Suppressor macrophage (primary cell): ENCODE data around the gene ZNRF4.
"Not testable (repeated sequence)": the region's sequence is repeated elsewhere in the genome, so short reads cannot be mapped to it uniquely, and the experiment has no call there.

Source experiments
- DNase-seq, 4 experiments: peaks; one replicate each; pipeline ENCODE4 v3.0.0-alpha.2; 2020 to 2022

The ZNRF4 gene

DNA sequence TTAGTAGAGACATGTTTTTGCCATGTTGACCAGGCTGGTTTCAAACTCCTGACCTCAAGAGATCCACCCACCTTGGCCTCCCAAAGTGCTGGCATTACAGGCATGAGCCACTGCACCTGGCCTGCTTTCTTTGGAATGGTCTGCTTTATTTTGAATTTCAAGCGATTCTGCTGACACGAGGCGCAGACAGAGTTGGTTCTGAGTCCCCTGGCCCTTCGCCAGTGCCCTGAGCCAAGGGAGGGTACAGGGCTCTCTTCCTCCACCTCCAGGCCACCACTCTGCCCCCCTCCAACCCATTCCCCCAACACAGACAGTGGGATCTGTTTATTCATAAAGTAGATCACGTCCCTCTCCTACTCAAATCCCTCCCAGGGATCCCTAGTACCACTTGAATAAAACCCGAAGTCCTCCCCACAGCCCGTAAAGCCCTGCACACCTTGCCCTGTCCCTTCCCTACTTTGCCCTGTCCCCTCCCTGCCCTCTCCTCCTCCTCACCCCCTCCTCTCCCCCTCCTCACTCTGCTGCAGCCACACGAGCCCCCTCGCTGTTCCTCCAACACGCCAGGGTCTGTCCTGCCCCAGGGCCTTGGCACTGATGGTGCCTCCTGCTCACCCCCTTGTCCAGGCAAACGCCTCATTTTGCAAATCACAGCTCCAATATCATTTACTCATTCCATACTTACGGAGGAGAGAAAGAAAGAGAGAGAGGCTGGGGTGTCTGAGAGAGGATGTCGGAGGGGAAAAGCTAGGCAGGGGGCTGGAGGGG, 22.4 kb downstream of the ZNRF4 start:
- DNase-seq: no peak

DNA sequence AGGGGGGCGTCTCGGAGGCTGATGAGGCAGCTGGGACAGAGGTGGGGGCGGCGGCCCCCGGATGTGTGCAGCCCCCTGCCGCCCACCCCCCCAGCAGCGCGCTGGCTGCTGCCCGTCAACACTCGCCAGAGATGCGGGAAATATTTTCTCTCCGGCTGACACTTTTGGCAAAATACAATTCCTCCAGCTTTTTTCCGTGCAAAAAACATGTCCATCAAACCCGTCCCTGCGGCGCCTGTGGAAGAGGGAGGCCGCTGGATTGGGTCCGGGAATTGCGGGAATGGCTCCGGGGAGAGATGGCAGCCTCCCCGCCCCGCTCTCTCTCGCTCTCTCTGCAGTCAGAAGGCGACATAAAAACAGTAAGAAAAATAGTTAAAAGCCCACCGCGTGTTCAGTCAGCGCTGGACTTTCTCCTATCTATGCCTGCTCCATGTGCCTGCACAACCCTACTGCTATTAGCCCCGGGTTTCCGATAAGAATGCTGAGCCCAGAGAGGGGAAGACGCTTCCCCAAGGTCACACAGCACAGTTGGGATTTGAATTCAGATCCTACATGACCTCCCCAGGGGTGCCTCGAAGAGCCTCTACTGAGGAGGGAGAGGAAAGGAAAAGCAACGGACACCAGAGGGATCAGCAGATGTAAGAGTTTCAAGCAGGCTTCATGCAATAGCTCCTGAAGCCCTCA, 23.2 kb downstream of the ZNRF4 start:
- no peak for DNase-seq

DNA sequence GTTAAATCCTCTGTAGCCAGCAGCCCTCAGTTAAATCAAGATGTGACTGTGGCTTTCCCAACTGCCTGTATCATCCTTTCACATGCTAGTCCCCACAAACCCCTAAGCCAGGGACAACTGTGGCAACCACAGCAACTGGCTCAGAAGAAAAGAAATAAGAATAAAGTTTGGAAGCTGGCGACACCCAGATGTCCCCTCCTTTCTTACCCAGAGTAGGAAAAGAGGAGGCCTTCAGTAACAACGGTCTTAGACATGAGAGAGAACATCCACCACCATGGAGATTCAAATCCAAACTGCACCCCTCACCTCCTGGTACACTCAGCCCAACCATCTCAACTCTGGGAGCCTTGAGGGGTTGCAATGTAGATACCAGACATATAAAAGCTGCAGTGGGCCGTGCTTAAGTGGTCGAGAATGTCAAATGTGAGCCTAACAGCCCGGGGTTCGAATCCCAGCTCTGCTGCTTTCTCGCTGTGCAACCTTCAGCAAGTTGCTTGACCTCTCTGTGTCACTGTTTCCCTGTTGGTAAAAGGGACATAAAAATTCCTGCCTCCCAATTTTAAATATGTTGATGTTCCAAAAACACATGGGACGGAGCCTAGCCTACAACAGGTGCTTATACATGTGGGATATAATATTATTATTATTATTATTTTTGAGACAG, 23.8 kb downstream of the ZNRF4 start:
- DNase-seq: no peak

DNA sequence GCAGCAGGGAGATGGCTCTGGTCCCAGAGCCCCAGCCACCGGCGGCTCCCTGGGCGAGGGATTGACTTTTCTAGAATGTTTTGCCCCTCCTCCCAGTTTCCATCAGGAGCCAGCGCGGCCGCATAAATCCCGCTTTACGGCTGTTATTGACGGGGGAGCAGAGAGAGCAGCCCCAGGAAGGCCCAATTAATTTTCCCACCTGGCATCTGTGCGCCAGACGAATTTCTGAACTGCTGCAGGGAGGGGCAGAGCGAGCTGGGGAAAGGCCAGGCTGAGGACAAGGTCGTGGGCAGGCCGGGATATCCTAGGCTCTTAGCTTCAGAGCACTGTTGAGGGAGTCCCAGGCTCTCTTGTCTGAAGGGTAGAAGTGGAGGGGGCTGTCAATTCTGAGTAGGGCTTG, 24.7 kb downstream of the ZNRF4 start:
- DNase-seq: no peak

DNA sequence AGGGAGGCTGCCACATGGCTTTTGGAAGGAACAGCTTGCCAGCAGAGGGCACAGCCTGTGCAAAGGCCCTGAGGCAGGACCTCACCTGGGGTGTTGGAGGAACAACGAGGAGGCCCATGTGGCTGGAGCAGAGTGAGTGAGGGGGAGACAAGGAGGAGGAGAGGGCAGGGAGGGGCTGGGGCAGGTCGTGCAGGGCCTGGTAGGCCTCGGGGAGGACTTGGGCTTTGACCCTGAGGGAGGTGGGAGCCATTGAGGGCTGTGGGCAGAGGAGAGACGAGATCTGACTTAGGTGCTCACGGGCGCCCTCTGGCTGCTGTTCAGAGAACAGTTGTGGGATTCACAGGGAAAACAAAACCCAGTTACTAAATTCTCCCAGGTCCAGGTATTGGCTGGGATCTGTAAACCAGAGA, 25.2 kb downstream of the ZNRF4 start:
- peak; percentile 24 to 66 (median 40) for DNase-seq

DNA sequence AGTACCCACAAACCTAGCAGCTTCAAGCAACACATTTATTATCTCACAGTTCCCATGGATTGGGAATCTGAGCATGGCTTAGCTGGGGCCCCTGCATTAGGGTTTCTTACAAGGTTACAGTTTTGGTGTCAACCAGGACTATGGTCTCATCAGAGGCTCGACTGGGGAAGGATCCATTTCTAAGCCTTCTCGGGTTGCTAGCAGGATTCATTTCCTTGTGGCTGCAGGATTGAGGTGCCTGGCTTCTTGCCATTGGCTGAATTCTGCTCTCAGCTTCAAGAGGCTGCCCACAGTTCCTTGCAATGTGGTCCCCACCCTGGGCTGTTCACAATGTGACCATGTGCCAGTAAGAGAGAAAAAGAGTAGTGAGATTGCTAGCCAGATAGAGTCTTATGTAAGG, 26.7 kb downstream of the ZNRF4 start:
- DNase-seq: no peak

DNA sequence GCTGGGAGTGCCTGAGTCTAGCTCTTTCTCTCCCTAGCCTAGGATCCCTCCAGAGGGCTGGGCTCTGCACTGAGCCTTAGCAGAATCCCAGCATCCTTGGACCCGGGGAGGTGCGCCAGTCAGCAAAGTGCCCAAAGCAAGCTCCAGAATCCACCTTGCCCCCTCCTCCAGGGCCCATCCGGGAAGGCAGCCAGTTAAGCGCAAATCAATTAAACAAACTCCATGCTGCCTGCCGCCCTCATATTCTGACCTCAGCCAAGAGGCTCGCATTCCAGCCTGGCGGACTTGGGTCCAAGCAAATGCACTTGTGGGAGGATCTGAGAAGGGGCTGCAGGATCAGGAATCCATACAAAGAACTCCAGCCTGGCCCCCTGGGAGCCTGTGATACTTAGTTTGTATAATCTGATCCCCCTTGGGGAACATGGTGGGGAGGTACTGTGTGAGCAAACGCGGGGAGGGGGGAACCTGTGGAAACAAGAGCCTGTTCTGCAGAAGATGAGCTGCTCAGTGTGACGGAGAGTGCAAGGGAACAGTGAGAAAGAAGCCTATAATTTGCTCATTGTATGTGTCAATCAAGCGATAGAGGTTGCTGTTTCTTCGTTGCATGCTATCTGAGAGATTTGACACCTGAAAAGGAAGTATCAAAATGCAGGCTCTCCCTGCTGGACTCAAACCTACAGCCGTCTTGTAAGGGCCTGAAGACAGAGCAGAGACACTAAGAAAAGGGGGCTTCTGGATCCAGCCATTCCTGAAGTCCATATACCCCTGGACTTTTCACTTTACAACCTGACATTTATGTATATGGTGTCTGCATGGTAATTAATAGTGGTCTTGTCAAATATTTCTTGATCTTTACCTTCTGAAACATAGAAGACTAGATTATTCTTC, 29.4 kb downstream of the ZNRF4 start:
- no peak for DNase-seq

DNA sequence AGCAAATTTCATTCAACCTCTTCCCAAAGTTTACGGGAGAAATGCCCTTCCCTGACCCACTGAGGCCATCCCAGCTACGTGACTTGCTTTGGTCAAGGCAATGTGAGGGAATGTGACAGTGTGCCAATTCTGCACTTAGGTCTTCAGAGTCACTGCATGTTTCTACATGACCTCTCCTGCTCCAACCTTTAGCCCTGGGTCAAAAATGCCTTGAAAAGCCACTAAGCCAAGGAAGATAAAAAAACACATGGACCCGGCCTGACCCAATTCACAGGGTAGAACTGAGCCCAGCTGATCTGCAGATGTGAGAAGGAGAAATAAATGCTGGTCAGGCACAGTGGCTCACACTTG, 30.0 kb downstream of the ZNRF4 start:
- DNase-seq: no peak

DNA sequence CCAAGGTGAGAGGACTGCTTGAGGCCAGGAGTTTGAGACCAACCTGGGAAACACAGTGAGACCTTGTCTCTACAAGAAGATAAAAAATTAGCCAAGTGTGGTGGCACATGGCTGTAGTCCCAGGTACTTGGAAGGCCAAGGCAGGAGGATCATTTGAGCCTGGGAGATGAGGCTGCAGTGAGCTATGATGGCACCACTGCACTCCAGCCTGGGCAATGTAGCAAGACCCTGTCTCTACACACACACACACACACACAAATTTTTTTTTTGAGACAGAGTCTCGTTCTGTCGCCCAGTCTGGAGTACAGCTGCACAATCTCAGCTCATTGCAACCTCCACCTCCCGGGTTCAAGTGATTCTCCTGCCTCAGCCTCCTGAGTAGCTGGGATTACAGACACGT, 30.4 kb downstream of the ZNRF4 start:
- DNase-seq: not testable (repeated sequence)

DNA sequence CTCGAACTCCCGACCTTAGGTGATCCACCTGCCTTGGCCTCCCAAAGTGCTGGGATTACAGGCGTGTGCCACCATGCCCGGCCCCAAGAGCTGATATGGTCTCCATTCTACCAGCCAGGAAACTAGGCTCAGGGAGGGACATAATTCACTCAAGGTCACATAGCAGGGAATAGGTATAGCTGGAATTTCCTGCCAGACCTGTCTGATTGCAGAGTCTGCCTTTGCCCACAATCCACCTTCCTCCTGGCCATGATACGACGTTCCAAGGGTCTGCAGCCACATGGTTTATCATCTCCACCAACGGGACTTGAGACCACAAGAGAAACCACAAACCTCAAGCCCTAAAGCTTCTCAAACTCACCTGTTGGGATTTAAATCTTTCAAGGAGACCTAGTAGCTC, 32.0 kb downstream of the ZNRF4 start:
- DNase-seq: no peak

DNA sequence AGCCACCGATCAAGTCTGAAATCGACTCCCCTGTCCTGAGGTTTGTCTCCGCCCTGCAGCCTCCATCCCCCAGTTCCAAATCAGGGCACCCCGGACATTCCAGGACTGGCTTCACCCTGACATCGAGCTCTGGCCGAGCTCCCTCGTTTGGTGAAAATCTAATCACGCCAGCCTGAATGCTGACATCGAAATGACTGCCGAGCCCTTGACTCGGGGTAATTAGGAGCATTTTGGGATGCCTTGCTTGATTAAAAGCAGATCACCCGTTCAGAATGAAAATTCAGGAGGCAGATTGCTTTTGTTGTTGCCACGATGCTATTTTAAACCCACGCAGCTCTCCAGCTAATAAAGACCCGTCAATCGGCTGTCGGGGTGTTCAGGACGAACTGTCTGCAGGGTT, 34.3 kb downstream of the ZNRF4 start:
- no peak for DNase-seq

DNA sequence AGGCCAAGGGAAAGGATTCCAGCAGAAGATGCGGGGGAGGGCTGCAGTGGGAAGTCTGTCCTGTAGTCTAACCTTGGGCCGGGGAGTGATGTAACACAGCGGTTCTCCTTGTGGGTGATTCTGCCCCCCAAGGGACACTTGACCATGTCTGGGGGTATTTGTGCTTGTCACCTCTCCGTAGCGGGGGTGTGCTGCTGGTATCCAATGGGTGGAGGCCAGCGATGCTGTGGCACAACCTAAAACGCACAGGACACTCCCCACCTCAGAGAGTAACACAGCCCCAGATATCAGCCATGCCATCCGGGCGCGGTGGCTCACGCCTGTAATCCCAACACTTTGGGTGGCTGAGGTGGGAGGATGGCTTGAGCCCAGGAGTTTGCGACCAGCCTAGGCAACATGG, 36.3 kb downstream of the ZNRF4 start:
- no peak for DNase-seq

DNA sequence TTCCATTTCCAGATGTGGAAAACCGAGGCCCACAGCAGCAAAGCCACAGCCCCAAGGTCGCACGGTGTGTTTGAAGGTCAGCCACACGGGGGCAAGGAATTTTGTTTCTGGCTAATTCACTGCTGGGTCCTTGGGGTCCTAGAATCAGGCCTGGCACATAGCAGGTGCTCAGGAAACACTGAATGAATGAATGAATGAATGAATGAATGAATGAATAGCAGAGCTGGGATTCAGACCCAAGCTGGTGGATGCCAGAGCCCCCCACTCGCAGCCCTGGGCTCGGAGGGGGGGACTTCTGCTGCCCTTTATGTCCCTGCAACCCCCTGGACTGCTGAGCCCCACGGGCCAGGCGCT, 37.0 kb downstream of the ZNRF4 start:
- no peak for DNase-seq

DNA sequence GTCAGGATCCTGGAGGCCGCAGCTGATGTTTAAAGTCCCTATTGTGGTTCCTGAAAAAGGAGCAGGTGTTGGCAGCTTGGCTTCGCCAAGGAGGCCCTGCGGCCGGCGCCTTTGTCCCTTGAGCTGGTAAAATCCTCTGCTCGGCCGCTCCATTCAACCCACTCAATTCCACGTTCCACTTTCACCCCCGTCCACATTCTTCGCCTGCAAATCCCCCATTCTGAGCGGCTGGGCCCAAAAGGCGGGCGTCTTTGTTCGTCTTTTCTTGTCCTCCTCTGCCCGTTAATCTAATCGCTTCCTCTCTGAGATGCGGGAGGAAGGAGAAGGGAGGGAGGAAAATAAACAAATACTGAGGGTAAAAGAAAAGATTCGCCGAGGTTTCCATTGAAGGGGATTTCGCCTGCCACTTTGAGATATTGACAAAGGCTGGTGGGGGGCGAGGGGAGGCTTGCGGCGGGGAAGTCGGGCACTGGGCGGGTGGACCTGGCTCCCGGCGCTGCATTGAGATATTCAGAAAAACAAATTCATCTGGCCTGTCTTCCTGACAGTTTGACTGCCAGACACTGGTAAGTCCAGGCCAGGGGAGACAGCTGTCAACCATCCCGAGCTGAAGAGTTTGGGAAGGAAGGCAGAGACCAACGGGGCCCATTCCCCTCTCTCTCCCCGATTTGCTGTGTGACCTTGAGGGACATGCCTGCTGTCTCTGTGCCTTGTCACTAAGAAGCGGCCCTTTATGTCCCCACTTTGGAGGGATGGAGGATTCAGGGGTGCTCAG, 37.6 kb downstream of the ZNRF4 start:
- no peak for DNase-seq

DNA sequence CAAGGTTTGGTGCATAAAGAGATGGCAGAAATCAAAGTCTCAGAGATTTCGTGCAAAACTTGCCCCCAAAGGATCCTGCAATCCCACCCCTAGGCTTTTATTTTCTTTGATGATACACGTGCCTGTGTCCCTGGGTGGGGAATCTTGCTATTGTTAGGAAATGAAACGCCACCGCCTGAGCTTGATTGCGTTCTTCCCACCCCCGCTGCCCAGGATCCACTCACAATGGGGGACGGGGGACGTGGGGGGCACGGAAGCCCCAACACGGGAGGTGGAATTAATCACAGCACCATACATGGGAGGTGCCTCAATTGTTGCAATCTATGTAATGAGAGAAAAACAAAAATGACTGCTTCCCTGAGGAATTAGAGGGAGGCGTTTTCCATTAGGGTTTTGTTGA, 39.6 kb downstream of the ZNRF4 start:
- DNase-seq: no peak

DNA sequence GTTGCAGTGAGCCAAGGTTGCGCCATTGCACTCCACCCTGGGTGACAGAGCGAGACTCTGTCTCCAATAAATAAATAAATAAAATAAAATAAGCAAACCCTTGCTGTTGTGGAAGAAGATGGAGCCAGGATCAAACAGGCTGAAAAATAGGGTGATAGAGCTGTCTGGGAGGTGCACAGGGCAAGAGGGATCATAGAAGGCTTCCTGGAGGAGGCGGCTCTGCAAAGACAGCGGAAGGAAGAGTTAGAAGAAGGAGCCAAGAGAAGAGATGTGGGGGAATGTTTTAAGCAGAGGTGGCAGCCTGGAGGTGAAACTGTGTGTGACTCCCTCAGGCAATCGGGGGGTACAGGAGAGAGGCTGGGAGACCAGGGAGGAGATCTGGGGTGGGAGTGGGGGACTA, 40.6 kb downstream of the ZNRF4 start:
- no peak for DNase-seq

DNA sequence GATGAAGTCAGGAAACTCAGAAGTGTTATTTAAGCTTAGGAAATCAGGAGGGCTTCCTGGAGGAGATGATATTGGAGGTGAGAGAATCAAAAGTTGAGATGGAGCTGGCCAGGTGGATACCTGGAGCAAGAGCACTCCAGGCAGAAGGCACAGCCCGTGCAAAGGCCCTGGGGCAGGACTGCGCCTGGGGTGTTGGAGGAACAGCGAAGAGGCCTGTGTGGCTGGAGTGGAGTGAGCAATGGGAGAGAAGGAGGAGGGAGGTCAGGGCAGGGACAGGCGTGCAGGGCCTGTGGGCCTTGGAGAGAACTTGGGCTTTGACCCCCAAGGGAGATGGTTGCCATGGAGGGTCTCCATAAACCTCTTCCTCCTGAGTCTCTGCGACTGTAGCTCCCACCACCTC, 42.1 kb downstream of the ZNRF4 start:
- DNase-seq: no peak

DNA sequence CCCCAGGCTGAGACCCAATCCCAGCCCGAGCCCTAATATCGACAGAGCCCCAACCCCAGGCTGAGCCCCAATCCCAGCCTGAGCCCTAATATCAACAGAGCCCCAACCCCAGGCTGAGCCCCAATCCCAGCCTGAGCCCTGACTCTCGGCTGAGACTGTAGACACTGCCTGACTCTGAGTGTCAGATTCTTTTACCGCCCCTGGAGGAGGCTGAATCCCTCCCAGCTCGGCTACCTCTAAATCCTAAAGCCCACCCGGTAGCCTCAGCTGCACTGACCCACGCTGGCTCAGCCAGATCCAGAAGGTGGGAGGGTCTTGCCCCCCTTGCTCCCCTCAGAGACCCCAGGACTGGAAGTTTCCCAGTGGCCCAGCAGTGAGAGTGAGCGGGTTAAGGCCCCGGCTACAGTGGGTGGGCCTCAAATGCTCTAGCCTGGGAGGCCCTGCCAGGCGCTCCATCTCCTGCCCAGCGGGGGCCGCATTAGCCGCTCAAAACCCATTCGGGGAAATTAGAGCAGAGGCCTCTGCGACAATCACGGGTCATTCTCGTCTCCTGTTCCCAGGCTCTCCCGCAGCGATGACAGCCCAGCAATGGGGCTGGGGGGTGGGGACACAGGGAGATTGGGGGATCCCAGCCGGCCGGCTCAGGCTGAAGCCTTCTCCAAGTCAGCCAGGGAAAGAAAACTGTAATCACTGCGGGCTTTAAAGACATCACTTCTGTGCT, 43.8 kb downstream of the ZNRF4 start:
- no peak for DNase-seq

DNA sequence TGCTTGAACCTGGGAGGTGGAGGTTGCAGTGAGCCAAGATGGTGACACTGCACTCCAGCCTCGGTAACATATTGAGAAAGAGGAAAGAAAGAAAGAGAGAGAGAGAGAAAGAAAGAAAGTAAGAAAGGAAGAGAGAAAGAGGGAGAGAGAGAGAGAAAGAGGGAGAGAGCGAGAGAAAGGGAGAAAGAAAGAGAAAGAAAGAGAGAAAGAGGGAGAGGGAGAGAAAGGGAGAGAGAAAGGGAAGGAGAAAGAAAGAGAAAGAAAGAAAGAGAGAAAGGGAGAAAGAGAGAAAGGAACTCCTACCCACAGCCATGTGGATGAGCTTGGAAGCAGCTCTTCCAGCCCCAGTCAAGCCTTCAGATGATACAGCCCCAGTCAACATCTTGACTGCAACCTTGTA, 46.7 kb downstream of the ZNRF4 start:
- DNase-seq: no peak

DNA sequence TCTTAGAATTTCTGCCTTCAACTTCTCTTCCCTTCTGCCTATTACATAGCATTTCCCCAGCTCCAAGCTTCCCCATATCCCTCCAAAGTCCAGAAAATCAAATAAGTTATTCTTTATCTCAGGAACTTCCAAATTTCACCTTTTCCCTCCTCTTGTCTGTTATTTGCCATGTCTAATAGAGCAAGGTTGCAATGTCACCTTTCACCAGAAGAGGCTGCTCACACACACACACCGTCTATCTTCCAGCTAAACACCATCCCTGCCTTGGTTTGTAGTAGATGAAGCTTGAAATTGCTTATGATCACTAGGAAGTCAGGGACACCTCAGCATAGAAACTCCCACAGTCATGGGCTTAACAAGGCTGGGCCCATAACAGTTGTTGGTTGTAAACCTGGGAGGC, 48.4 kb downstream of the ZNRF4 start:
- DNase-seq: no peak

DNA sequence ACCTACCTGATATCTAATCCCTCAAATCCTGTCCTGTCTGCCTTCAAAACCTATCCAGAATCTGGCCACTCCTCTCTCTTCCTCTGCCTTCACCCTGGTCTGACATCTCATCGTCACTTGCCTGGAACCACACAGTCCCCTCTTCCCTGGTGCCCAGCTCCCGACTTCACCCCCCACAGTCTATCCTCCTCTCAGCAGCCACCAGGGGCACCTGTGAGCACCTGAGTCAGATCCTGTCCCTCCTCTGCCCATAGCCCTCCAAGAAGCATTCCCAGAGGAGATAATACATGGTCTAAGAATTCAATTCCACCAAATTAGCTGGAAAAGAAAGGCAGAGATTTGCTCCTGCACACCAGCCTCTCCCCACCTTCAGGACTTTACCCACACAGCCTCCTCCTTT, 48.9 kb downstream of the ZNRF4 start:
- DNase-seq: no peak
